Skeletal muscle satellite cell (primary cell): Measurements from ENCODE around the gene GDF9.

Experiments
- H3K27me3 ChIP-seq: 2 replicates; pipeline ENCODE4 v1.7.0; 2013; ENCODE audit warnings: low read length; ENCODE audit not compliant: control insufficient read depth, insufficient read depth
- H3K36me3 ChIP-seq: 2 replicates; pipeline ENCODE4 v1.7.0; 2013; ENCODE audit warnings: mild to moderate bottlenecking, control low read depth, low read length; ENCODE audit not compliant: insufficient read depth
- H3K4me1 ChIP-seq: 2 replicates; pipeline ENCODE4 v1.7.0; 2013; ENCODE audit warnings: low read length; ENCODE audit not compliant: control insufficient read depth, insufficient read depth
- H3K4me2 ChIP-seq: 2 replicates; pipeline ENCODE4 v1.7.0; 2013; ENCODE audit warnings: mild to moderate bottlenecking, low read length
- H3K4me3 ChIP-seq: 2 replicates; pipeline ENCODE4 v1.7.0; 2013; ENCODE audit warnings: low read length
- H3K9ac ChIP-seq: 2 replicates; pipeline ENCODE4 v1.7.0; 2013; ENCODE audit warnings: mild to moderate bottlenecking, low read depth, low read length, moderate library complexity
- H3K9me3 ChIP-seq: replicated peaks from 2 replicates; pipeline ENCODE4 v1.7.0; 2013; ENCODE audit warnings: mild to moderate bottlenecking, control low read depth, low read length

GDF9 gene

DNA sequence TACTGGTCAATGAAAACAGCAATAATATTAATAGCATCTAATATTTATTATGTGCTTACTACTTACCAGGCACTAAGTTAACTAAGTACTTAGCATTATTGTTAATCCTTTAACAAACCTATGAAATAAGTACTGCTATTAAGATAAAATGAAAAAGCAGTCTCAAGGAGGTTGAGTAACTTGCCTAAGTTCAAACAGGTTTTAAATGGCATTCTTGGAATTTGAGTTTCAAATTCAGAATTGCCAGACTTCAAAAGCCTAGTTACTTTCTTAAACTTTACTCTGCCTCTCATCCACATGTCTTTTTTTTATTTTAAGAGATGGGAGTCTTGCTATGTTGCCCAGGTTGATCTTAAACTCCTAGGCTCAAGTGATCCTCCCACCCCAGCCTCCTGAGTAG lies 23.2 kb upstream of the GDF9 start:
- H3K36me3 ChIP-seq: peaks cover 90% of the 10 kb centered on the region
- H3K4me2 ChIP-seq: no peak overlapping the region
- H3K9ac ChIP-seq: no peak overlapping the region
- no peak overlapping the region for H3K4me3 ChIP-seq
- H3K9me3 ChIP-seq: no peaks in the 10 kb centered on the region
- H3K4me1 ChIP-seq: no peaks in the 10 kb centered on the region
- H3K27me3 ChIP-seq: no peaks in the 10 kb centered on the region

DNA sequence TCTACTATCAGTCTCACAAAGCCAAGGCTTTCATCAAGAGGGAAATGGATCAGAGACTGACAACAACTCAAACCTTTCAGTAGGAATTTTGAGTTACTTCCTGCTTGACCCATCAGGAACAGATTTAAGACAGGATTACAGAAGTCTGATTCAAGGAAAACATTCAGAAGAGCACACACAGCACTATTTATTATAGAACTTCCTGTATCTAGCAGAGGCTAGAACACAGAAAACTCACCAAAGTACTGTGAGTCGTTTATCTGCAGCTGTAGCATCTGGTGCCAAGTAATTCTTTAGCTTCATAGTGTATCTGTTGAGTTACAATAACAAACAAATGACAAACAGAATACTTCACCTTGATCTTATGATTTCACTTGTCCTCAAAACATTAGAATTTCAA lies 21.0 kb upstream of the GDF9 start:
- no peaks in the 10 kb centered on the region for H3K27me3 ChIP-seq
- no peaks in the 10 kb centered on the region for H3K9me3 ChIP-seq
- H3K4me2 ChIP-seq: no peak overlapping the region
- H3K9ac ChIP-seq: no peak overlapping the region
- H3K4me3 ChIP-seq: no peak overlapping the region
- peaks cover 83% of the 10 kb centered on the region for H3K36me3 ChIP-seq
- no peaks in the 10 kb centered on the region for H3K4me1 ChIP-seq

DNA sequence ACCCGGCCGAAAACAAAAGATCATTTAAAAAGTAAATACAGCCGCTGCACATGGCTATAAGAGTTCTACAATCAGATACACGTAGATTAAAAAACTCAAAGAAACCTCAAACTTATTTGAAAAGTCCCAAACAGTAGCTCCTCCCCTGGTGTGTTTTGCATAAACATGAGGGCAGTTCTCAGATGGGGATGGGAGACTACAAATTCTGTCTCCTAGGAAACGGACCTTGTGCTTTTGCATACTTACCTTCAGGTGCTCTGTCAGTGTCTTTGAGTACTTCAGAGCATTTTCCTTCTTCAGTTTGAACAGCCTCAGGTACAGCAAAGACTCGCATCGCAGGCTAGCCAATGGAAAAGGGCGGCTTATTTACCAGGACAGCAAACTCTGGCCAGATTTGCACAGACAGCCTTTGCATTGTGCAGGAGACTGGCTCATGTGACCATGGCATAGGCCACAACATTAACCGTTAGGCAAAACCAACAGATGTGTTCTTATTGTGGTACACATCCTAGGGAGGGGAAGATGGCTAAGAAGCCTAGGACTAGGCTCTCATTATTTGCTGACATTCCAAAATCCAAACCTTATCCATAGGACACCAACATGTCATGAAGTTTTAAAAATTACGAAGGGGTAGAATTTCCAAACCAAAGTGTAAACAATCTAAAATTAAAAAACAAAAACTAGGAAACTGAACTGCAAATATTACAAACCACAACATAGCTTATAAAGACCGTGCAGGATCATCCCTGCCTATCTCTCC lies 20.0 kb upstream of the GDF9 start:
- H3K27me3 ChIP-seq: no peaks in the 10 kb centered on the region
- H3K4me3 ChIP-seq: no peak overlapping the region
- H3K4me1 ChIP-seq: no peaks in the 10 kb centered on the region
- H3K4me2 ChIP-seq: no peak overlapping the region
- H3K9me3 ChIP-seq: no peaks in the 10 kb centered on the region
- H3K9ac ChIP-seq: no peak overlapping the region
- peaks cover 83% of the 10 kb centered on the region for H3K36me3 ChIP-seq

DNA sequence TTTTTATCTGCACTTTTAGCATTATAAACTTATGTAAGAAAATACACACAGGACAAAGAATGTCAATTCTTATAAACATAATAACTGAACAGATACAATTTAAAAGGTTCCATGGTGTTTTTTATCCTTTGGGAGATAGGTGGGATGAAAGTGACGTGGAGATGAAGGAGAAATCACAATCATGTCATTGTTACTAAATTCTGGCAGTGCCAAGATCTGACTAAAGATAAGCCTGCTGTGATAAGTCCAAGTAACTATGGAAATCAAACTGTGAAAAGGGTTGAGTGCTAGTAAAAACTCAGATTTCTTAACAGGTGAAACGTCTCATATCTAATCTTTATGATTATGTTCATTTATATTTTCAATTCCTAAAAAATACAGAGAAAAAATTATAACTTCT lies 18.3 kb upstream of the GDF9 start:
- no peak overlapping the region for H3K4me3 ChIP-seq
- no peak overlapping the region for H3K9ac ChIP-seq
- no peaks in the 10 kb centered on the region for H3K4me1 ChIP-seq
- no peaks in the 10 kb centered on the region for H3K27me3 ChIP-seq
- H3K4me2 ChIP-seq: no peak overlapping the region
- H3K36me3 ChIP-seq: peaks cover 83% of the 10 kb centered on the region
- H3K9me3 ChIP-seq: no peaks in the 10 kb centered on the region

DNA sequence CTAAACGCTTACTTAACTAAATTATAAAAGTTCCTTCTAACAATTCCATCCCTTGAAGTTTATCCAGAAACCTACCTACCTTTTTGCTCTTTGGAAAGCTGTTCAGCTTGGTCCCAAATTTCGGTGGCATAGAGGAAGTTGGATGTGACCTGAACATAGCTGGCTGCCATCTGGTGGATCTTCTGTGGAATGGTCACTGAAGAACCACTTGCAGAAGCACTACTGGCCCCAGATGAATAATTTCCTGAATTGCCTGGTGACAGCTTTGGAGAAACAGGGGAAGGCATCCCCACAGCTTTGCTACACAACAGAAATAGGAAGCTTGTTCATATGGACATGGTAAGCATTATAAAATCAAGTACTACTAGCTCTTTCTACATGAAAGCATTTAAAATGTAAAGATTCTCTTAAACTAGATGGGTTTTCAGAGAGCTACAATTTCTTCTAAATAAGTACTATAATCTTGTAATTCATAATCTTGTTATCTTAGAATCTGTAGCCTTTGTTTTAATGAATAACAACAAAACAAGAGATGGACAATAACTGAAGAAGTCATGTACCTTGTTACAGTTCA lies 17.1 kb upstream of the GDF9 start:
- no peaks in the 10 kb centered on the region for H3K9me3 ChIP-seq
- no peaks in the 10 kb centered on the region for H3K27me3 ChIP-seq
- no peak overlapping the region for H3K9ac ChIP-seq
- no peaks in the 10 kb centered on the region for H3K4me1 ChIP-seq
- H3K4me2 ChIP-seq: no peak overlapping the region
- H3K4me3 ChIP-seq: no peak overlapping the region
- peaks cover 84% of the 10 kb centered on the region for H3K36me3 ChIP-seq

DNA sequence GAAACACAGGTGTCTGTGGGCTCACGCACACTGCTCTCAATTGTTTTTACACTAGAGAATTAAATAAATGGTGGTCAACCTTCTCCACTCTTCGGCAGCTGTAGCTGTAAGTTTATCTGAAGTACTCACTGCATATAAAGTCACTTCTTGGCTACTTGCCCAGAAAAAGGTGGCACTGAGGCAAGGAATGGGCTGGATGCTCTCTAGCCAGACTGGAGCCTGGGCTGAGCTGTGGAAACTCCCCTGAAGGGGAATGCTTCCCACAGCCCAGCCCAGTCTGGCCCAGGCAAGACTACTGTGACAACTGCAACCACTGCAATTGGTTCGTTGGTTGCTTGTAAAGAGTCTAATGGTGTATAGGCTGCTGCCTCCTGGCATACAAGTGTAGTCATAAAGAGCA lies 11.7 kb upstream of the GDF9 start:
- Histone ChIP-seq H3K4me2 (no peak overlapping the region), H3K36me3 (peaks cover 91% of the 10 kb centered on the region), H3K27me3 (no peaks in the 10 kb centered on the region)

DNA sequence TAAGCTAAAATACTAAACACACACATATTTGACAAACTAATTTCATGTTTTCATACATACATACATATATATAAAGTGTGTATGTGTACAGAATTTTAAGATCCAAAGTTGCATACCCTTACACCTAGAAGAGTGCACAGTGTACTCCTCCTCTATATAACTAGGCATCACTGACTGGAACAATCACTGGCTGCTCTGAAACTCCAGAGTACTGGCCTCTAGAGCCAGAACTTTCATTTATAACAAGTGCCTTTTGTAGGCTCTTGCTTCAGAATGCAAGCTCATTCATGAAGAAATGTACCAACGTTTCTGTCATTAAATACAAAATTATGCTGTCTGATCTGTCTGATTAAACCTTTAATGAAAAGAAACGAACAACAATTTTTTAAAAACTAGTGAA lies 11.2 kb upstream of the GDF9 start:
- no peaks in the 10 kb centered on the region for H3K27me3 ChIP-seq
- no peak overlapping the region for H3K9ac ChIP-seq
- H3K4me1 ChIP-seq: peaks cover 3% of the 10 kb centered on the region
- peaks cover 90% of the 10 kb centered on the region for H3K36me3 ChIP-seq
- no peak overlapping the region for H3K4me2 ChIP-seq
- H3K9me3 ChIP-seq: no peaks in the 10 kb centered on the region
- H3K4me3 ChIP-seq: no peak overlapping the region

More for the DNA sequence above, 11.7 kb upstream of the GDF9 start:
- H3K4me1 ChIP-seq: peaks cover 3% of the 10 kb centered on the region
- H3K4me3 ChIP-seq: no peak overlapping the region
- no peaks in the 10 kb centered on the region for H3K9me3 ChIP-seq
- no peak overlapping the region for H3K9ac ChIP-seq

DNA sequence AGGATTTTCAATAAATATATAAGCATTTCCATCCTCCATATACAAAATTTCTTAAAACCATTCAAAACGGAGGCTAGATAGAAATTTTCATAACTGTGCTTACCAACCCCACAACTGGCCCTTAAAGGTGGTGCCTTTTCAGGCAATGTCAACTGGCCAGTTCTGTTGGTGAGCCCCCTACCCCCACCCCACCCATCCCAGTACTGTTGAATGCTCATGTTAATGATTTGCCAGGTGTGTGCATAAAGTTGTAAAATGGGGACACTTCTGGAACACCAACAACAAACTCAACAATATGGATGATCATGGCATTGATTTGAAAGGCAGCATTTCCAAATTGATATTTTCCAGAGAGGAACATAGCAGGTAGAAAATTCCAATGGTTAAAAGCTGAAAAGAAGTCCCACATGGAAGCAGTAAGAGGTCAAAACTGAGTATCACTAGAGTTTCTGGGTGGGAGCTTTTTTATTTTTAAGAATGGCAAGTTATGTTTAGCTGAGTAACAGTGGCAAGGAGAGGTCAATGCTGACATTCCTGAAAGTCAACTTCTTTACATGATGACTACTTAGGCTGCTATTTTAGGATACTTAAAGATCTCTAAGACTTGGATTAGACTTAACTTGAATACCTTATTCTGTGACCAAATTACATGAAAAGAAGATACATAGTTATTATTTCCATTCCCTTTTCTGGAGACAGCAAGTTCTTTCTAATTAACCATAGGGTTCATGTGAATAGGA lies 9.9 kb upstream of the GDF9 start:
- Histone ChIP-seq H3K4me3 (no peak overlapping the region), H3K9me3 (no peaks in the 10 kb centered on the region), H3K4me1 (peaks cover 3% of the 10 kb centered on the region), H3K36me3 (peaks cover 90% of the 10 kb centered on the region), H3K9ac (no peak overlapping the region), H3K4me2 (no peak overlapping the region), H3K27me3 (no peaks in the 10 kb centered on the region)

DNA sequence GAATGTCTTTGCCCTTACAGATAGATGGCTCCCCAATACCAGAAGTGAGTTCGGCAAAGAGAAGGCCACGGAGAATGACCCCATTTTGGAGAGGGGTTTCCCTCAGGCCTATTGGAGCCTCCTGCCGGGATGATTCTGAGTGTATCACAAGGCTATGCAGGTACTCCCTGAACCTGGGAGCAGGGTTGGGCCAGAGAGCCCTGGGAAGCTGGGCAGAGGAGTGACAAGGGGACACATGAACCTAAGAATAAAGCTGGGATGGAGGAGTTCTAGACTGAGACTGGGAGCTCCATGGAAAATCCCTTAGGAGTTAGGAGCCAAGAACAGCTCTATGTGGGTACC lies 7.6 kb upstream of the GDF9 start:
- peaks cover 79% of the 10 kb centered on the region for H3K36me3 ChIP-seq
- H3K9ac ChIP-seq: no peak overlapping the region
- H3K9me3 ChIP-seq: no peaks in the 10 kb centered on the region
- H3K4me2 ChIP-seq: no peak overlapping the region
- peaks cover 3% of the 10 kb centered on the region for H3K4me1 ChIP-seq
- H3K4me3 ChIP-seq: no peak overlapping the region
- H3K27me3 ChIP-seq: no peaks in the 10 kb centered on the region

DNA sequence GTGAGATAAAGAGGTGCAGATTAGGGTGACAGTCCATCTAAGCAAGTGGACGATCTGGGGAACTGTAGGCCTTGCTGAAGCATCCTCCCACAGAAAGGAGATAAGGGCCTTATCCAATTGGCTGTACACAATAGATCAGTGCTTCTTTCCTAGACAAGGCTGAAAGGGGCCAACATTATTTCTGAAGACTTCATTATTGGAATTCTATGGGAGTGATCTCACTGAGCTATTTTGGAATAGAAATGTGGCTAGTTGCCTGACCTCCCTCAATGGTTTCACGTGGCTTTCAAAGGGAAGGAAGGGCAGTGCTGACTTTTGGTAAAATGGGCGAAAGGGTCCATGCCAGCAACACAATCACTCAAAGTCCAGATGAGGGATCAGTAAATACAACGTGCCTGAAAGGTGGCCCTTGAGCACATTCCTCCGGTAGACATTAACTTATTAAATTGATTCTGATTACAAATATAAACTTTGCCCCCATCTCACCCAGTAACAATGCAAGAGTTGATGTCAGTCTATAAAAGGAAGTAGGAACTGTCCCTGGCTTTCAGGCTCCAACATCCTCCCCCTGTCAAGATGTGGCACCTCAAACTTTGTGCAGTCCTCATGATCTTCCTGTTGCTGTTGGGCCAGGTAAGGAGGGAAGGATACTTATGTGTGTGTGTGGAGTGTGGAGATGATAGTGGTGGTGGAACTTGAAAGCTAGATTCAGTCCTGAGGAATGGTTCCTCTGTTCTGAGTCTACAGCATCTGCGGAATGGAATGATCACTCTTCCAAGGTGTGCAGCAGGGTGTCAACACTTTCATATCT lies 7.1 kb upstream of the GDF9 start, which contains the start of gene LEAP2:
Gene LEAP2 (plus strand): TSS at position 550 of the 811 bp plus-strand sequence. CDS start 27 bp downstream, at position 577.
- Histone ChIP-seq H3K9ac (no peak within 1 kb of the TSS), H3K9me3 (no peaks in the 10 kb centered on the region), H3K4me1 (peaks cover 3% of the 10 kb centered on the region), H3K4me2 (no peak within 1 kb of the TSS), H3K27me3 (no peaks in the 10 kb centered on the region), H3K4me3 (no peak within 1 kb of the TSS), H3K36me3 (peaks cover 78% of the 10 kb centered on the region)

DNA sequence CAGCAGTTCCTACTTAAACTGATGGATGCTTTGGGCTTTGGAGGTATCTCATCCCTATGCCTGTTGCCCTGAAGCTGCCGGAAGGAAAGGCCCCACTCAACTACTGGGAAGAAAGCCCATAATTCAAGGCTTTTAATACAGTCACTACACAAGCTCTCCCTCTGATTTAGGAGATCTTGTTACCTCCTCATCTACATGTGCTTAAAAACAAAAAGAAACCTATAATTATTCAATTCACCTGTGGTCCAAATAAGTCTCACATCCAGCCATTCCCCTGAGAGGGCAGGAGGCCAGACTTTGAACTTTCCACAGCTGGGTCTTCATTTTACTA lies 6.5 kb upstream of the GDF9 start:
- Histone ChIP-seq H3K4me1 (peaks cover 3% of the 10 kb centered on the region), H3K36me3 (peaks cover 77% of the 10 kb centered on the region)

More for the DNA sequence above, 6.5 kb upstream of the GDF9 start:
- no peak overlapping the region for H3K4me2 ChIP-seq
- no peak overlapping the region for H3K4me3 ChIP-seq
- no peak overlapping the region for H3K9ac ChIP-seq
- H3K9me3 ChIP-seq: no peaks in the 10 kb centered on the region
- H3K27me3 ChIP-seq: no peaks in the 10 kb centered on the region
